Ishikawa (cell line): ENCODE results near the gene AVEN.
A peak's percentile ranks its signal among the peaks of the same experiment; 100 is the strongest.

ENCODE experiments used
- CEBPB ChIP-seq: IDR thresholded peaks from 2 replicates; pipeline ENCODE4 v1.6.1; 2012
- CREB1 ChIP-seq: IDR thresholded peaks from 2 replicates; pipeline ENCODE4 v1.6.1; 2012; ENCODE audit warnings: low read depth
- EGR1 ChIP-seq: IDR thresholded peaks from 2 replicates; pipeline ENCODE4 v1.6.1; 2012
- EP300 ChIP-seq: IDR thresholded peaks from 2 replicates; pipeline ENCODE4 v1.6.1; 2012; ENCODE audit warnings: borderline replicate concordance
- FOXM1 ChIP-seq: IDR thresholded peaks from 2 replicates; pipeline ENCODE4 v1.6.1; 2012; ENCODE audit warnings: low read depth, borderline replicate concordance
- NFIC ChIP-seq: IDR thresholded peaks from 2 replicates; pipeline ENCODE4 v1.6.1; 2012
- RAD21 ChIP-seq: IDR thresholded peaks from 2 replicates; pipeline ENCODE4 v1.6.1; 2012; ENCODE audit warnings: low read depth
- TAF1 ChIP-seq: IDR thresholded peaks from 2 replicates; pipeline ENCODE4 v1.6.1; 2012; ENCODE audit warnings: low read depth, mild to moderate bottlenecking
- TCF12 ChIP-seq: IDR thresholded peaks from 2 replicates; pipeline ENCODE4 v1.6.1; 2012; ENCODE audit warnings: low read depth
- TEAD4 ChIP-seq: IDR thresholded peaks from 2 replicates; pipeline ENCODE4 v1.6.1; 2012
- YY1 ChIP-seq: IDR thresholded peaks from 2 replicates; pipeline ENCODE4 v1.6.1; 2012; ENCODE audit warnings: low read depth
- ZBTB7A ChIP-seq: IDR thresholded peaks from 2 replicates; pipeline ENCODE4 v1.6.1; 2012; ENCODE audit warnings: low read depth
- TF ChIP-seq, protein P1 (sequence below): IDR thresholded peaks from 2 replicates; pipeline ENCODE4 v1.6.1; 2012; ENCODE audit warnings: low read depth, mild to moderate bottlenecking
- TF ChIP-seq, protein P2 (sequence below): IDR thresholded peaks from 2 replicates; pipeline ENCODE4 v1.6.1; 2012
- TF ChIP-seq, protein P3 (sequence below): IDR thresholded peaks from 2 replicates; pipeline ENCODE4 v1.6.1; 2012

AVEN gene

DNA sequence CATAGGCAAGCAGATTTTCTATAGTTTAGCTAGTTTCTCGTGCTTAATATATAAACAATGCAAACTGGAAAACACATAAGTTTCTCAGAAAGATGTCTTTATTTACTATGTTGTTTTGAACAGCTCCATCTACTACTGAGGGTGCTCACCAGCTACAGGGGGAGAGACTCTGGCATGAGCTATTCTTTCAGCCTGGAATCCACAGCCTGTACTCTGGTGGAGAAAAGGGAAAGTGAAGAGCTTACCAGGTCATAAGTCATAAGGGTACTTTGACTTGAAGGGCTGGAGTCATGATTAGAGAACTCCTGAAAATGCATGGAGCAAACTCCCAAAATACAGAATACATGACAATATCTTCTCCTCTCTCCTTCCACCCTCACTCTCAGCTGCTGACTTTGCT is 4.4 kb upstream of the AVEN start:
- TF ChIP-seq, protein P1, sequence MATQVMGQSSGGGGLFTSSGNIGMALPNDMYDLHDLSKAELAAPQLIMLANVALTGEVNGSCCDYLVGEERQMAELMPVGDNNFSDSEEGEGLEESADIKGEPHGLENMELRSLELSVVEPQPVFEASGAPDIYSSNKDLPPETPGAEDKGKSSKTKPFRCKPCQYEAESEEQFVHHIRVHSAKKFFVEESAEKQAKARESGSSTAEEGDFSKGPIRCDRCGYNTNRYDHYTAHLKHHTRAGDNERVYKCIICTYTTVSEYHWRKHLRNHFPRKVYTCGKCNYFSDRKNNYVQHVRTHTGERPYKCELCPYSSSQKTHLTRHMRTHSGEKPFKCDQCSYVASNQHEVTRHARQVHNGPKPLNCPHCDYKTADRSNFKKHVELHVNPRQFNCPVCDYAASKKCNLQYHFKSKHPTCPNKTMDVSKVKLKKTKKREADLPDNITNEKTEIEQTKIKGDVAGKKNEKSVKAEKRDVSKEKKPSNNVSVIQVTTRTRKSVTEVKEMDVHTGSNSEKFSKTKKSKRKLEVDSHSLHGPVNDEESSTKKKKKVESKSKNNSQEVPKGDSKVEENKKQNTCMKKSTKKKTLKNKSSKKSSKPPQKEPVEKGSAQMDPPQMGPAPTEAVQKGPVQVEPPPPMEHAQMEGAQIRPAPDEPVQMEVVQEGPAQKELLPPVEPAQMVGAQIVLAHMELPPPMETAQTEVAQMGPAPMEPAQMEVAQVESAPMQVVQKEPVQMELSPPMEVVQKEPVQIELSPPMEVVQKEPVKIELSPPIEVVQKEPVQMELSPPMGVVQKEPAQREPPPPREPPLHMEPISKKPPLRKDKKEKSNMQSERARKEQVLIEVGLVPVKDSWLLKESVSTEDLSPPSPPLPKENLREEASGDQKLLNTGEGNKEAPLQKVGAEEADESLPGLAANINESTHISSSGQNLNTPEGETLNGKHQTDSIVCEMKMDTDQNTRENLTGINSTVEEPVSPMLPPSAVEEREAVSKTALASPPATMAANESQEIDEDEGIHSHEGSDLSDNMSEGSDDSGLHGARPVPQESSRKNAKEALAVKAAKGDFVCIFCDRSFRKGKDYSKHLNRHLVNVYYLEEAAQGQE: no peak
- TF ChIP-seq YY1 (no peak), TEAD4 (no peak), RAD21 (no peak)
- TF ChIP-seq, protein P2, sequence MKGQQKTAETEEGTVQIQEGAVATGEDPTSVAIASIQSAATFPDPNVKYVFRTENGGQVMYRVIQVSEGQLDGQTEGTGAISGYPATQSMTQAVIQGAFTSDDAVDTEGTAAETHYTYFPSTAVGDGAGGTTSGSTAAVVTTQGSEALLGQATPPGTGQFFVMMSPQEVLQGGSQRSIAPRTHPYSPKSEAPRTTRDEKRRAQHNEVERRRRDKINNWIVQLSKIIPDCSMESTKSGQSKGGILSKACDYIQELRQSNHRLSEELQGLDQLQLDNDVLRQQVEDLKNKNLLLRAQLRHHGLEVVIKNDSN: no peak

DNA sequence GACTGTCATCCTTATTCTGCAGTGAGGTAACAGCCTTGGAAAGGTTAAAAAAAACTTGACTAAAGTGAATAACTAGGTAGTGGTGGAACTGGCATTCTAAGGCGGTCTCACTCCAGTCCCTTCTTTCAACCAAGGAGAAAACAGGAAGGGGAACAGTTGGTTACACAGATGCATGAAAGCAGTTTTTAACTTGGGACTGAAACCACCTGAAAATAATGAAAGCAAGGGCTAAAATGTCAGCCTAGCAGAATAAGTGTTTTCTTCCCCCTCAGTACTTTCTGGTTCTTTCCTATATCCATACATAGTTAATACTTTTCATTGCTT is 748 bp upstream of the AVEN start:
- TF ChIP-seq RAD21 (no peak), ZBTB7A (no peak), EP300 (no peak), TAF1 (no peak), TEAD4 (no peak), CREB1 (no peak), CEBPB (no peak), YY1 (no peak), EGR1 (no peak), FOXM1 (no peak), TCF12 (no peak), NFIC (no peak)
- TF ChIP-seq, protein P1: no peak
- TF ChIP-seq, protein P2: no peak
- TF ChIP-seq, protein P3, sequence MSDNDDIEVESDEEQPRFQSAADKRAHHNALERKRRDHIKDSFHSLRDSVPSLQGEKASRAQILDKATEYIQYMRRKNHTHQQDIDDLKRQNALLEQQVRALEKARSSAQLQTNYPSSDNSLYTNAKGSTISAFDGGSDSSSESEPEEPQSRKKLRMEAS: no peak

DNA sequence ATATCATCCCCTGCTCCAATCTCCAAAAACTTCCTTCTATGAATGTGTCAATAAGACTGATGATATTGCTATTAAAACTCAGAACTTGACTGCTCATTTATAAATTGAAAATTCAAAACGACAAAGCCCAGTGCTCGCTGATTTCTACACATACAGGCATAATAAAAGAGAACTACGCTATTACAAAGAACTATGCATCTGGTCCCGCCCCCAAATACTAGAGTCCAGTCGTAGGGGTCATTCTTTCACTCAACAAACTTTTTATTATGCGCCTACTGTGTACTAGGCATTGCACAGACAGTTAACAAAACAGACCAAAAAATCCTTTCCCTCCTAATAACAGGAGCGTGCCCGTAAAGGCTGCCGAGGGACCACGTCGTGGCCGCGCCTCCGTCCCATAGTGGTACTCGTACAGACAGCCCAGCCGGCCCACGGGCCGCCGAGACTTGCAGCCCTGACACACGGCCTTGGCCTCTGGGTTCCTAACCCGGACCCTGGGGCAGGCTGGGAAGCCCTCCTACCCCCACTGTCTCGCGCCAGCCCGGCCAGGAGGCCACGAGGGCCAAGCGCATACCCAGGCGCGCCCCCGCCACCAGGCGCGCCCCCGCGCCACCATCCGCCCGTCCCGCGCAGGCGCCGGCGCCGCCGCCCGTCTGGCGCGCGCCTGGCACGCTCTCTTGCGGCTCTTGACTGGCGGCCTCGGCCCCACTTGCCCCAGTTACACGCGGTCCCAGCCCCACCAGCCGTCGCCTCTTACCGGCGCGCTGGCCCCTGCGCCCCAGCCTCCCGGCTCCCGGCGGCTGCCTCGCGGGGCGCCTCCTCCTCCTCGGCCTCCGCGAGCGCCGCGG is 757 bp downstream of the AVEN start:
- TF ChIP-seq YY1 (0 out of 2 replicates have a peak, but pooled peaks have one; percentile 23), ZBTB7A (no peak), RAD21 (no peak)
- TF ChIP-seq, protein P3: peak; percentile 84

DNA sequence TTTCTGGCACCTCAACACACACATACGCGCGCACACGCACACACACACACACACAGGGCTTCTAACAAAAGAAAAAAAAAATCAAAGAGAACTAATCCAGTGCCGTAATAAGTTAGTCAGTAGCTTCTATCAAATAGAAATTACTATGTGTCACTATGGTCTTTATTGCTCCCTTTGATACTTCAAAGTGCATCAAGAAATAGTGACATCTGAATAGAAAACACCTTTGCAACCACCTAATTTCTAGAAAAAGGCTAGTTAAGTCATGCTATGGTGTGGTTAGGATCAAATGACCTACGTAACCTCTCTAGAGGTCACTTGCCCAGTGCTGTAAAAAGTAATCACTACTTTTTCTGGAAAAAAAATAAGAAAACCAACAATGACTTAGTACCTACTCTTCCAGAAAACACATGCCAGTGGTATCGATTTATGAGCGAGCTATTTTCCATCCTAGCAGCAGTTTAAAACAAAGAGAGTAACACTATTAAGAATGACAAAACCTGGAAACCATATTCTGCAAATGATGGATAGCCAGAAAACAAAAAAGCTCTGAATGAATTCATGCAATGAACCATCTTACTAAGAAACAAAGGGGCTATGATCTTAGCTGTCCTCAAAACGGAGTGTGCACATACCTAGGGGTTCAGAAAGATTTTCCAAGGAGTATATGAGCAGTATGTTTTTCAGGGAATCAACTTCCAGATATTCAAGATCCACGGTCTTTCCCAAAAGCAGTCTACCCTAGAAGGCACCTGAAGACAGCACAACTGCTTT is 6.8 kb downstream of the AVEN start:
- TF ChIP-seq YY1 (no peak), TCF12 (no peak), FOXM1 (no peak), NFIC (no peak), EP300 (no peak), ZBTB7A (no peak), CEBPB (no peak), TAF1 (no peak)
- TF ChIP-seq, protein P3: no peak
- TF ChIP-seq, protein P2: no peak
- TF ChIP-seq, protein P1: no peak
